H9 (cell line): Measurements from ENCODE around the gene SLC35B2. TPM values are rescaled to one million over a fixed set of nuclear protein-coding genes. Genes with fewer than 3 reads are reported as not detected.
A peak's percentile ranks its signal among the peaks of the same experiment; 100 is the strongest.

Experiments used
- DNase-seq: peaks from one replicate; pipeline ENCODE4 v3.0.0-alpha.2; 2017
- H2AFZ ChIP-seq: one replicate; pipeline ENCODE4 v1.6.1; 2013; ENCODE audit warnings: mild to moderate bottlenecking, low read length, control low read depth, moderate library complexity
- H2AK5ac ChIP-seq: 2 replicates; pipeline ENCODE4 v1.6.1; 2013; ENCODE audit warnings: low read length, control low read depth, mixed read lengths; ENCODE audit not compliant: insufficient read length
- H2BK120ac ChIP-seq: one replicate; pipeline ENCODE4 v1.6.1; 2013; ENCODE audit warnings: low read depth, mild to moderate bottlenecking, low read length, control low read depth, inconsistent platforms; ENCODE audit not compliant: poor library complexity, severe bottlenecking
- H2BK12ac ChIP-seq: 2 replicates; pipeline ENCODE4 v1.6.1; 2013; ENCODE audit warnings: low read length, control low read depth, mixed read lengths, low read depth; ENCODE audit not compliant: insufficient read length
- H2BK15ac ChIP-seq: 2 replicates; pipeline ENCODE4 v1.6.1; 2013; ENCODE audit warnings: low read depth, low read length, control low read depth
- H2BK20ac ChIP-seq: one replicate; pipeline ENCODE4 v1.6.1; 2013; ENCODE audit warnings: low read depth, mild to moderate bottlenecking, low read length, control low read depth, inconsistent platforms; ENCODE audit not compliant: poor library complexity, severe bottlenecking
- H2BK5ac ChIP-seq: 2 replicates; pipeline ENCODE4 v1.6.1; 2013; ENCODE audit warnings: low read length, control low read depth, mixed read lengths; ENCODE audit not compliant: insufficient read length
- H3K14ac ChIP-seq: 2 replicates; pipeline ENCODE4 v1.6.1; 2013; ENCODE audit warnings: low read length, control low read depth; ENCODE audit not compliant: insufficient read depth
- H3K18ac ChIP-seq: 2 replicates; pipeline ENCODE4 v1.6.1; 2013; ENCODE audit warnings: low read depth, mild to moderate bottlenecking, mixed read lengths, low read length, control low read depth; ENCODE audit not compliant: insufficient read length
- H3K23ac ChIP-seq: 2 replicates; pipeline ENCODE4 v1.6.1; 2013; ENCODE audit warnings: low read length, control low read depth, mixed read lengths, low read depth; ENCODE audit not compliant: insufficient read length
- H3K23me2 ChIP-seq: 2 replicates; pipeline ENCODE4 v1.6.1; 2013; ENCODE audit warnings: low read depth, mild to moderate bottlenecking, mixed read lengths, low read length, control low read depth; ENCODE audit not compliant: insufficient read length, poor library complexity, severe bottlenecking
- H3K27ac ChIP-seq: 2 replicates; pipeline ENCODE4 v1.5.1; 2013; ENCODE audit warnings: low read length, control low read depth, mixed read lengths, low read depth; ENCODE audit not compliant: insufficient read length
- H3K27me3 ChIP-seq: 2 replicates; pipeline ENCODE4 v1.6.1; 2013; ENCODE audit warnings: low read length, control low read depth, inconsistent platforms; ENCODE audit not compliant: insufficient read depth
- H3K4ac ChIP-seq: 2 replicates; pipeline ENCODE4 v1.6.1; 2013; ENCODE audit warnings: low read depth, mild to moderate bottlenecking, control low read depth, inconsistent platforms, low read length, moderate library complexity
- H3K4me1 ChIP-seq: 2 replicates; pipeline ENCODE4 v1.6.1; 2013; ENCODE audit warnings: low read length, control low read depth, inconsistent platforms; ENCODE audit not compliant: insufficient read depth
- H3K4me2 ChIP-seq: 2 replicates; pipeline ENCODE4 v1.6.1; 2013; ENCODE audit warnings: low read length, control low read depth, mixed read lengths; ENCODE audit not compliant: insufficient read length, insufficient read depth
- H3K56ac ChIP-seq: 2 replicates; pipeline ENCODE4 v1.6.1; 2013; ENCODE audit warnings: low read depth, mild to moderate bottlenecking, mixed read lengths, low read length, control low read depth; ENCODE audit not compliant: insufficient read length
- H3K79me1 ChIP-seq: 2 replicates; pipeline ENCODE4 v1.6.1; 2013; ENCODE audit warnings: low read depth, mild to moderate bottlenecking, moderate library complexity, low read length, control low read depth, inconsistent platforms; ENCODE audit not compliant: insufficient read depth, poor library complexity, severe bottlenecking
- H3K79me2 ChIP-seq: 2 replicates; pipeline ENCODE4 v1.6.1; 2013; ENCODE audit warnings: low read length, control low read depth, inconsistent platforms; ENCODE audit not compliant: insufficient read depth
- H3K9ac ChIP-seq: 2 replicates; pipeline ENCODE4 v1.6.1; 2013; ENCODE audit warnings: low read length, control low read depth, mixed read lengths; ENCODE audit not compliant: insufficient read length; ENCODE audit errors: extremely low read depth
- H3K9me3 ChIP-seq: one replicate; pipeline ENCODE4 v1.6.1; 2013; ENCODE audit warnings: low read depth, low read length, inconsistent platforms; ENCODE audit not compliant: control insufficient read depth
- H3T11ph ChIP-seq: one replicate; pipeline ENCODE4 v1.6.1; 2013; ENCODE audit warnings: mild to moderate bottlenecking, low read length, control low read depth, inconsistent platforms
- H4K20me1 ChIP-seq: one replicate; pipeline ENCODE4 v1.6.1; 2013; ENCODE audit not compliant: control insufficient read depth, insufficient read length, insufficient read depth
- H4K5ac ChIP-seq: 2 replicates; pipeline ENCODE4 v1.6.1; 2013; ENCODE audit warnings: low read depth, mild to moderate bottlenecking, mixed read lengths, low read length, control low read depth; ENCODE audit not compliant: insufficient read length
- H4K8ac ChIP-seq: replicated peaks from 2 replicates; pipeline ENCODE4 v1.6.1; 2013; ENCODE audit warnings: low read length, control low read depth, mixed read lengths, low read depth; ENCODE audit not compliant: insufficient read length
- H4K91ac ChIP-seq: 2 replicates; pipeline ENCODE4 v1.6.1; 2013; ENCODE audit warnings: low read depth, mild to moderate bottlenecking, moderate library complexity, mixed read lengths, low read length, control low read depth; ENCODE audit not compliant: insufficient read length
- H3K27ac Mint-ChIP-seq, 3 experiments: 2 replicates in 2 of 3; 3 replicates in 1 of 3; pipeline ENCODE4 v1.8.0; 2020 to 2021; ENCODE audit warnings: mixed read lengths in 3 of 3, mild to moderate bottlenecking in 1 of 3, moderate library complexity in 1 of 3
- H3K27me3 Mint-ChIP-seq: 2 replicates; pipeline ENCODE4 v1.8.0; 2021; ENCODE audit warnings: low read depth, mild to moderate bottlenecking, moderate library complexity, mixed read lengths
- H3K36me3 Mint-ChIP-seq, 3 experiments: 2 replicates in 2 of 3; 3 replicates in 1 of 3; pipeline ENCODE4 v1.8.0; 2020 to 2021; ENCODE audit warnings: low read depth in 3 of 3, mixed read lengths in 3 of 3; ENCODE audit not compliant: insufficient read depth in 1 of 3
- H3K4me1 Mint-ChIP-seq, 2 experiments: 2 replicates each; pipeline ENCODE4 v1.8.0; 2020; ENCODE audit warnings: mixed read lengths in 2 of 2
- H3K4me3 Mint-ChIP-seq, 2 experiments: 2 replicates in 1 of 2; 3 replicates in 1 of 2; pipeline ENCODE4 v1.8.0; 2020 to 2021; ENCODE audit warnings: mild to moderate bottlenecking in 2 of 2, mixed read lengths in 2 of 2, moderate library complexity in 1 of 2
- H3K9me3 Mint-ChIP-seq, 2 experiments: 2 replicates in 1 of 2; 3 replicates in 1 of 2; pipeline ENCODE4 v1.8.0; 2020; ENCODE audit warnings: mild to moderate bottlenecking in 2 of 2, mixed read lengths in 2 of 2, moderate library complexity in 1 of 2
- WGBS: extraction: QIAGEN DNeasy Blood & Tissue Kit; methylation state at CpG from one replicate; pipeline ENCODE4 v1.1.7; 2013; ENCODE audit warnings: missing lambda C conversion rate, low lambda C conversion rate, mixed read lengths; ENCODE audit not compliant: insufficient read length; ENCODE audit errors: extremely low coverage; 5-methylcytosine and 5-hydroxymethylcytosine counted together
- total RNA-seq: library from RNA; stranded (reverse); gene quantifications from 2 replicates; pipeline ENCODE4 v1.2.1, GENCODE V29; 2021
- TF ChIP-seq, protein P1 (sequence below): fragments of 200-600 bp; sonication (generic); conservative IDR thresholded peaks from 3 replicates; pipeline ENCODE4 v1.8.0; 2021; ENCODE audit warnings: antibody characterized with exemption, mild to moderate bottlenecking

Gene SLC35B2
- total RNA-seq, 1 experiment from 2014 or later, result 34.5 TPM

DNA sequence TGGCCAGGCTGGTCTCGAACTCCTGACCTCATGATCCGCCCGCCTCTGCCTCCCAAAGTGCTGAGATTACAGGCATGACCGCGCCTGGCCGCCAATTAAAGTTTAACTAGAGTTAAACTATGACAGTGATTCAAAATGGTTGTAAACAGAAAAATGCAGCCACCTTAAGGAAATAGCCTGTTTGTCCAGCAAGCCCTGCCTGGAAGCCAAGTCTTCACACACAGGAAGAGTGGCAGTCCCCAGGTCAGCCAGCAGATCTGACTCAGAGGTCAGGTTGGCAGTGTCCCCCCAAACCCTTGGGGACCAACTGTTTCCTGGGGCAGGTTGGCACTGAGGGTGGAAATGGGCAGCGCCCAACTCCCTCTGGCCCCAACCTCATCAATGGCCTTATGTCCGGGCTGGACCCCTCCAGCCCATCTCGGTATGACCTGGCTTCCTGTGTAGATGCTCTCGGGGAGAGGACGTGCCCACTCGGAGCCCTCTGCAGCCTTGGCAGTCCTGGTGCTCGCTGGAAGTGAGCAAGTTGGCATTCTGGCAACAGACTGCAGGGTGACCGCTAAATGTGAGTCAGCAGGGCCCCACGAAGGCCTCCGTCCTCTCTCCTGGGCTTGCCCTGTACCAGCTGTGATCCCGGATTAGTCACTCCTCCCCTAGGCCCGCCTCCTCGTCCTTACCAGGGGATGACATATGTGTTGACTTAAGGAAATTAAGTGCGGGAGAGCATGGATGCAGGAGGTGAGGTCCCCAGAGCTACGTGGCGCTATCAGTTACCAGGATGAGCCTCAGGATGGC, 20.1 kb downstream of the SLC35B2 start:
- Histone ChIP-seq H3K23me2 (peaks cover 3% of the 10 kb centered on the region), H2BK12ac (no peak overlapping the region), H2BK5ac (no peak overlapping the region), H3T11ph (no peak overlapping the region), H2AK5ac (no peak overlapping the region), H2AFZ (no peak overlapping the region), H3K27ac (no peak overlapping the region), H3K9me3 (no peaks in the 10 kb centered on the region), H3K14ac (no peak overlapping the region), H3K27me3 (no peaks in the 10 kb centered on the region), H2BK15ac (no peak overlapping the region), H3K23ac (no peak overlapping the region), H2BK120ac (no peak overlapping the region), H2BK20ac (no peak overlapping the region), H4K5ac (no peak overlapping the region), H3K9ac (peak overlapping the region; percentile 16), H3K4me1 (no peaks in the 10 kb centered on the region; the same call in 1 of the 2 replicates), H3K4me2 (peak overlapping the region; percentile 21), H3K18ac (peak overlapping the region; percentile 22), H3K4ac (no peak overlapping the region), H4K91ac (no peak overlapping the region), H3K79me1 (no peaks in the 10 kb centered on the region), H4K8ac (no peak overlapping the region), H3K79me2 (no peaks in the 10 kb centered on the region), H4K20me1 (no peaks in the 10 kb centered on the region), H3K56ac (no peak overlapping the region)
- WGBS, result no CpG with 5 or more reads among the region's 22 CpGs
- no peaks in the 10 kb centered on the region for H3K9me3 Mint-ChIP-seq
- peaks cover 35 to 37% of the 10 kb centered on the region in 2 experiments for H3K4me1 Mint-ChIP-seq
- peak; percentile 89 for DNase-seq
- H3K4me3 Mint-ChIP-seq, result peak overlapping the region; percentile 71 to 84
- peak overlapping the region; percentile 16 to 97 (median 94); a peak in 4 of 7 replicates for H3K27ac Mint-ChIP-seq
- H3K36me3 Mint-ChIP-seq, result peaks cover 17 to 33% (median 31%) of the 10 kb centered on the region in 3 experiments; a peak in 6 of 7 replicates
- TF ChIP-seq, protein P1, sequence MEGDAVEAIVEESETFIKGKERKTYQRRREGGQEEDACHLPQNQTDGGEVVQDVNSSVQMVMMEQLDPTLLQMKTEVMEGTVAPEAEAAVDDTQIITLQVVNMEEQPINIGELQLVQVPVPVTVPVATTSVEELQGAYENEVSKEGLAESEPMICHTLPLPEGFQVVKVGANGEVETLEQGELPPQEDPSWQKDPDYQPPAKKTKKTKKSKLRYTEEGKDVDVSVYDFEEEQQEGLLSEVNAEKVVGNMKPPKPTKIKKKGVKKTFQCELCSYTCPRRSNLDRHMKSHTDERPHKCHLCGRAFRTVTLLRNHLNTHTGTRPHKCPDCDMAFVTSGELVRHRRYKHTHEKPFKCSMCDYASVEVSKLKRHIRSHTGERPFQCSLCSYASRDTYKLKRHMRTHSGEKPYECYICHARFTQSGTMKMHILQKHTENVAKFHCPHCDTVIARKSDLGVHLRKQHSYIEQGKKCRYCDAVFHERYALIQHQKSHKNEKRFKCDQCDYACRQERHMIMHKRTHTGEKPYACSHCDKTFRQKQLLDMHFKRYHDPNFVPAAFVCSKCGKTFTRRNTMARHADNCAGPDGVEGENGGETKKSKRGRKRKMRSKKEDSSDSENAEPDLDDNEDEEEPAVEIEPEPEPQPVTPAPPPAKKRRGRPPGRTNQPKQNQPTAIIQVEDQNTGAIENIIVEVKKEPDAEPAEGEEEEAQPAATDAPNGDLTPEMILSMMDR, result no peak
- peaks cover 14% of the 10 kb centered on the region for H3K27me3 Mint-ChIP-seq
